PC-9 (cell line): ENCODE data around the gene OSCP1. TPM values are rescaled to one million over a fixed set of nuclear protein-coding genes. Genes with fewer than 3 reads are reported as not detected.

Experiments
- total RNA-seq: library from RNA; stranded (reverse); gene quantifications from 2 replicates; pipeline ENCODE4 v1.2.3, GENCODE V29; 2021

Gene OSCP1
- total RNA-seq, 1 experiment from 2014 or later: 25.7 TPM

Other genes starting within 250 kb of the OSCP1 start
- gene THRAP3, start 226.0 kb downstream of the OSCP1 start, total RNA-seq: 83.2 and 143 TPM in 2 replicates
- gene SH3D21, start 144.1 kb downstream of the OSCP1 start, total RNA-seq: 18.3 and 25.9 TPM in 2 replicates
- 12.4 and 20.5 TPM in 2 replicates for gene EVA1B, start 126.8 kb downstream of the OSCP1 start, total RNA-seq
- gene STK40, start 64.5 kb downstream of the OSCP1 start, total RNA-seq: 42.9 and 59.2 TPM in 2 replicates
- gene LSM10, start 52.5 kb downstream of the OSCP1 start, total RNA-seq: 33.4 and 39.7 TPM in 2 replicates
- 138 and 200 TPM in 2 replicates for gene MRPS15, start 13.9 kb upstream of the OSCP1 start, total RNA-seq
- not detected in 2 replicates for gene CSF3R, start 32.5 kb upstream of the OSCP1 start, total RNA-seq